ENCODE measurements around the gene NAALADL2.

The NAALADL2 gene

DNA sequence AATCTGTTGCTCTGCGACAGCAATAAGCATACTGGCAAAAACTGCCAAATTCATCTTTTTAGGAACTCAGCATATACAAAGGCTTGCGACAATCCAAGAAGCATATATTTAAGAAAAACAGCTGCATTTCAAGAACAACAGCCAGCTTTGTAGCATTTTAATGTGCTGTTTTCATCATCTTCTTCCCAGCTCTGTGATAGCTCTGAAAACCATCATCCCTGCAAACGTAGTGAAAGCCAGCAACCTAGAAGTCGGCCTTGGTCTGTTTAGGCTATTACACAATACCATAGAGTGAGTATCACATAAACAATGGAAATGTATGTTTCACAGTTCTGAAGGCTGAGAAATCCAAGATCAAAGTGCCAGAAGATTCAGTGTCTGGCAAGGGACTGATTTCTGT is 187.5 kb downstream of the NAALADL2 start:
- H4K12ac ChIP-seq (ENCODE audit: low read depth, low read length): no peak overlapping the region
- H3K79me2 ChIP-seq (ENCODE audit: control insufficient read depth, insufficient read depth, low read length, poor library complexity): no peaks in the 10 kb centered on the region
- H3K23ac ChIP-seq (ENCODE audit: low read length): no peak overlapping the region
- H3K4me3 ChIP-seq (ENCODE audit: low read depth, low read length): no peak overlapping the region
- DNase-seq: no peak
- no peaks in the 10 kb centered on the region for H3K79me1 ChIP-seq (ENCODE audit: low read length)
- no peak overlapping the region for H3K4ac ChIP-seq (ENCODE audit: low read depth, low read length)
- no peak overlapping the region for H2BK5ac ChIP-seq (ENCODE audit: low read depth, low read length, poor library complexity)
- no peak overlapping the region for H2AFZ ChIP-seq (ENCODE audit: insufficient read depth, low read length, poor library complexity)
- H3K18ac ChIP-seq (ENCODE audit: low read length): no peak overlapping the region
- no peak overlapping the region for H4K91ac ChIP-seq (ENCODE audit: low read depth, low read length)
- no peak overlapping the region for H2BK120ac ChIP-seq (ENCODE audit: insufficient read depth, low read length, poor library complexity)
- no peaks in the 10 kb centered on the region for H3K36me3 ChIP-seq (ENCODE audit: control insufficient read depth in 1 of 2, insufficient read depth in 2 of 2, low read length in 2 of 2)
- H2AK5ac ChIP-seq (ENCODE audit: low read length): no peak overlapping the region
- no peak overlapping the region for H2BK12ac ChIP-seq (ENCODE audit: low read length)
- H3K4me1 ChIP-seq (ENCODE audit: control insufficient read depth in 1 of 2, insufficient read depth in 2 of 2, low read length in 2 of 2): no peaks in the 10 kb centered on the region
- no peak overlapping the region for H3K27ac ChIP-seq (ENCODE audit: low read depth, low read length)
- no peak overlapping the region for H3K4me2 ChIP-seq (ENCODE audit: low read length)
- peaks cover 2% of the 10 kb centered on the region for H3K9me3 ChIP-seq (ENCODE audit: insufficient read depth, low read depth, low read length)
- H3K14ac ChIP-seq (ENCODE audit: low read length): no peak overlapping the region
- H3K9ac ChIP-seq (ENCODE audit: low read length): no peak overlapping the region
- no peaks in the 10 kb centered on the region for H3K27me3 ChIP-seq (ENCODE audit: insufficient read depth, low read length)
- WGBS (ENCODE audit: extremely low coverage, insufficient coverage, insufficient read length): no CpG with 5 or more reads among the region's 4 CpGs
- H4K8ac ChIP-seq (ENCODE audit: low read depth, low read length): no peak overlapping the region

DNA sequence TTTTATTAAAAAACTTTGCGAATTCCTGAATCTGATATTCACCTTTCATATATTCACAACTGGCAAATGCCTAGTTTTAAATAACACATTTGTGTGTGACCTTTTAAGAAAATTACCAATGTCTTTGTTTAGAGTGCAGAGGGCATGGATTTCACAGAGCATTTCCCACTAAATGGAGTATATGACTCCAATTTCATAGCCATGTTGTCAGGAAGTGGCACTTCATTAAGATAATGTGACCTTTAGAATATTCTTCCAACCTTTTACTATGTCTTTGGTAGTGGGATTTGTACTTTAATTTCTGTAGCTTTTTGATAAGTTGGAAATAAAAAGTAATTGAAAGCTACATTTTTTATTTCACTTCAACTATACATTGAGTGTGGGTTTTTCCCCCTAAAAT is 188.7 kb downstream of the NAALADL2 start:
- no peak overlapping the region for H2BK120ac ChIP-seq (ENCODE audit: insufficient read depth, low read length, poor library complexity)
- H3K27me3 ChIP-seq (ENCODE audit: insufficient read depth, low read length): no peaks in the 10 kb centered on the region
- peaks cover 2% of the 10 kb centered on the region for H3K9me3 ChIP-seq (ENCODE audit: insufficient read depth, low read depth, low read length)
- H2AFZ ChIP-seq (ENCODE audit: insufficient read depth, low read length, poor library complexity): no peak overlapping the region
- H3K36me3 ChIP-seq (ENCODE audit: control insufficient read depth in 1 of 2, insufficient read depth in 2 of 2, low read length in 2 of 2): no peaks in the 10 kb centered on the region
- no peak overlapping the region for H3K4ac ChIP-seq (ENCODE audit: low read depth, low read length)
- H2BK12ac ChIP-seq (ENCODE audit: low read length): no peak overlapping the region
- no peak overlapping the region for H4K91ac ChIP-seq (ENCODE audit: low read depth, low read length)
- no peak for DNase-seq
- no peaks in the 10 kb centered on the region for H3K4me1 ChIP-seq (ENCODE audit: control insufficient read depth in 1 of 2, insufficient read depth in 2 of 2, low read length in 2 of 2)
- H3K23ac ChIP-seq (ENCODE audit: low read length): no peak overlapping the region
- no peak overlapping the region for H3K4me3 ChIP-seq (ENCODE audit: low read depth, low read length)
- H3K79me2 ChIP-seq (ENCODE audit: control insufficient read depth, insufficient read depth, low read length, poor library complexity): no peaks in the 10 kb centered on the region
- no peak overlapping the region for H2BK5ac ChIP-seq (ENCODE audit: low read depth, low read length, poor library complexity)
- no peak overlapping the region for H4K12ac ChIP-seq (ENCODE audit: low read depth, low read length)
- WGBS (ENCODE audit: extremely low coverage, insufficient coverage, insufficient read length): no CpG with 5 or more reads among the region's 1 CpG
- H3K79me1 ChIP-seq (ENCODE audit: low read length): no peaks in the 10 kb centered on the region
- no peak overlapping the region for H3K9ac ChIP-seq (ENCODE audit: low read length)
- no peak overlapping the region for H3K18ac ChIP-seq (ENCODE audit: low read length)
- no peak overlapping the region for H3K14ac ChIP-seq (ENCODE audit: low read length)
- H3K4me2 ChIP-seq (ENCODE audit: low read length): no peak overlapping the region
- no peak overlapping the region for H2AK5ac ChIP-seq (ENCODE audit: low read length)
- H3K27ac ChIP-seq (ENCODE audit: low read depth, low read length): no peak overlapping the region
- H4K8ac ChIP-seq (ENCODE audit: low read depth, low read length): no peak overlapping the region

- H3K4me1 ChIP-seq (ENCODE audit: control insufficient read depth in 1 of 2, insufficient read depth in 2 of 2, low read length in 2 of 2): no peaks in the 10 kb centered on the region
- no peak overlapping the region for H2BK120ac ChIP-seq (ENCODE audit: insufficient read depth, low read length, poor library complexity)
- no peak overlapping the region for H3K9ac ChIP-seq (ENCODE audit: low read length)
- H2BK12ac ChIP-seq (ENCODE audit: low read length): no peak overlapping the region
- no peak overlapping the region for H2BK5ac ChIP-seq (ENCODE audit: low read depth, low read length, poor library complexity)
- H3K18ac ChIP-seq (ENCODE audit: low read length): no peak overlapping the region
- H3K79me1 ChIP-seq (ENCODE audit: low read length): no peaks in the 10 kb centered on the region
- H3K14ac ChIP-seq (ENCODE audit: low read length): no peak overlapping the region
- H3K4ac ChIP-seq (ENCODE audit: low read depth, low read length): no peak overlapping the region
- H3K27ac ChIP-seq (ENCODE audit: low read depth, low read length): no peak overlapping the region
- no peak overlapping the region for H2AFZ ChIP-seq (ENCODE audit: insufficient read depth, low read length, poor library complexity)
- H4K8ac ChIP-seq (ENCODE audit: low read depth, low read length): no peak overlapping the region
- H3K4me3 ChIP-seq (ENCODE audit: low read depth, low read length): no peak overlapping the region
- no peak overlapping the region for H2AK5ac ChIP-seq (ENCODE audit: low read length)
- no peak overlapping the region for H3K4me2 ChIP-seq (ENCODE audit: low read length)
- WGBS (ENCODE audit: extremely low coverage, insufficient coverage, insufficient read length): no CpG with 5 or more reads among the region's 3 CpGs
- no peaks in the 10 kb centered on the region for H3K9me3 ChIP-seq (ENCODE audit: insufficient read depth, low read depth, low read length)
- no peak overlapping the region for H4K91ac ChIP-seq (ENCODE audit: low read depth, low read length)
- H3K79me2 ChIP-seq (ENCODE audit: control insufficient read depth, insufficient read depth, low read length, poor library complexity): no peaks in the 10 kb centered on the region
- H3K27me3 ChIP-seq (ENCODE audit: insufficient read depth, low read length): no peaks in the 10 kb centered on the region
- DNase-seq: no peak
- peaks cover 0 to 2% of the 10 kb centered on the region in 2 experiments for H3K36me3 ChIP-seq (ENCODE audit: control insufficient read depth in 1 of 2, insufficient read depth in 2 of 2, low read length in 2 of 2)
- no peak overlapping the region for H4K12ac ChIP-seq (ENCODE audit: low read depth, low read length)
- H3K23ac ChIP-seq (ENCODE audit: low read length): no peak overlapping the region
These were observed 198.3 kb downstream of the NAALADL2 start for GRCh38 chr3:175057401-175057800.

GRCh38 chr3:175059788-175060187 is 200.7 kb downstream of the NAALADL2 start:
- Histone ChIP-seq H4K8ac (ENCODE audit: low read depth, low read length) (no peak overlapping the region), H3K4ac (ENCODE audit: low read depth, low read length) (no peak overlapping the region), H3K27me3 (ENCODE audit: insufficient read depth, low read length) (no peaks in the 10 kb centered on the region), H3K4me1 (ENCODE audit: control insufficient read depth in 1 of 2, insufficient read depth in 2 of 2, low read length in 2 of 2) (no peaks in the 10 kb centered on the region), H3K4me2 (ENCODE audit: low read length) (no peak overlapping the region), H3K23ac (ENCODE audit: low read length) (no peak overlapping the region), H3K18ac (ENCODE audit: low read length) (no peak overlapping the region), H2BK5ac (ENCODE audit: low read depth, low read length, poor library complexity) (no peak overlapping the region), H3K79me1 (ENCODE audit: low read length) (no peaks in the 10 kb centered on the region), H2BK12ac (ENCODE audit: low read length) (no peak overlapping the region), H4K12ac (ENCODE audit: low read depth, low read length) (no peak overlapping the region), H2BK120ac (ENCODE audit: insufficient read depth, low read length, poor library complexity) (no peak overlapping the region), H3K9me3 (ENCODE audit: insufficient read depth, low read depth, low read length) (no peaks in the 10 kb centered on the region), H3K9ac (ENCODE audit: low read length) (no peak overlapping the region), H3K79me2 (ENCODE audit: control insufficient read depth, insufficient read depth, low read length, poor library complexity) (no peaks in the 10 kb centered on the region), H3K4me3 (ENCODE audit: low read depth, low read length) (no peak overlapping the region), H3K36me3 (ENCODE audit: control insufficient read depth in 1 of 2, insufficient read depth in 2 of 2, low read length in 2 of 2) (peaks cover 0 to 2% of the 10 kb centered on the region in 2 experiments), H2AFZ (ENCODE audit: insufficient read depth, low read length, poor library complexity) (no peak overlapping the region), H2AK5ac (ENCODE audit: low read length) (no peak overlapping the region), H4K91ac (ENCODE audit: low read depth, low read length) (no peak overlapping the region), H3K27ac (ENCODE audit: low read depth, low read length) (no peak overlapping the region), H3K14ac (ENCODE audit: low read length) (no peak overlapping the region)
- no peak for DNase-seq
- no CpG with 5 or more reads among the region's 4 CpGs for WGBS (ENCODE audit: extremely low coverage, insufficient coverage, insufficient read length)

All from trophoblast cell (in vitro differentiated cells and primary cell).